Mesothelial cell of epicardium (in vitro differentiated cells): ENCODE data around the gene GRAMD4. TPM values are rescaled to one million over a fixed set of nuclear protein-coding genes. Genes with fewer than 3 reads are reported as not detected.

Experiments used
- DNase-seq, 2 experiments: peaks; one replicate each; pipeline ENCODE4 v3.0.0; 2021; ENCODE audit warnings: low spot score in 2 of 2; ENCODE audit not compliant: unreplicated experiment in 2 of 2
- H3K27ac Mint-ChIP-seq: 2 replicates; pipeline ENCODE4 v1.8.0; 2021; ENCODE audit warnings: mixed read lengths
- H3K27me3 Mint-ChIP-seq: 2 replicates; pipeline ENCODE4 v1.8.0; 2021; ENCODE audit warnings: low read depth, mixed read lengths
- H3K36me3 Mint-ChIP-seq: 2 replicates; pipeline ENCODE4 v1.8.0; 2021; ENCODE audit warnings: mixed read lengths
- H3K4me1 Mint-ChIP-seq: 2 replicates; pipeline ENCODE4 v1.8.0; 2021; ENCODE audit warnings: mixed read lengths
- H3K4me3 Mint-ChIP-seq: 2 replicates; pipeline ENCODE4 v1.8.0; 2021; ENCODE audit warnings: mild to moderate bottlenecking, moderate library complexity, mixed read lengths
- H3K9me3 Mint-ChIP-seq: 2 replicates; pipeline ENCODE4 v1.8.0; 2021; ENCODE audit warnings: mixed read lengths
- total RNA-seq: library from RNA; stranded (reverse); gene quantifications from 3 replicates; pipeline ENCODE4 v1.2.1, GENCODE V29; 2021
- TF ChIP-seq, protein P1 (sequence below): fragments of 200-600 bp; sonication (generic); IDR thresholded peaks from one replicate; pipeline ENCODE4 v1.5.0; 2021; ENCODE audit warnings: antibody characterized with exemption; ENCODE audit not compliant: unreplicated experiment

The GRAMD4 gene
- total RNA-seq, 1 donor from 2014 or later, result 58.3 TPM

DNA sequence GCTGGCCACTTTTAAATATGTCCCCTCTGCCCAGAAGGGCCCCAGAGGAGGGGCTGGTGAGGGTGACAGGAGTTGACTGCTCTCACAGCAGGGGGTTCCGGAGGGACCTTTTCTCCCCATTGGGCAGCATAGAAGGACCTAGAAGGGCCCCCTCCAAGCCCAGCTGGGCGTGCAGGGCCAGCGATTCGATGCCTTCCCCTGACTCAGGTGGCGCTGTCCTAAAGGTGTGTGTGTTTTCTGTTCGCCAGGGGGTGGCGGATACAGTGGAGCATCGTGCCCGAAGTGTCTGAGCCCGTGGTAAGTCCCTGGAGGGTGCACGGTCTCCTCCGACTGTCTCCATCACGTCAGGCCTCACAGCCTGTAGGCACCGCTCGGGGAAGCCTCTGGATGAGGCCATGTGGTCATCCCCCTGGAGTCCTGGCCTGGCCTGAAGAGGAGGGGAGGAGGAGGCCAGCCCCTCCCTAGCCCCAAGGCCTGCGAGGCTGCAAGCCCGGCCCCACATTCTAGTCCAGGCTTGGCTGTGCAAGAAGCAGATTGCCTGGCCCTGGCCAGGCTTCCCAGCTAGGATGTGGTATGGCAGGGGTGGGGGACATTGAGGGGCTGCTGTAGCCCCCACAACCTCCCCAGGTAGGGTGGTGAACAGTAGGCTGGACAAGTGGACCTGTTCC lies 46.5 kb downstream of the GRAMD4 start:
- Mint-ChIP-seq H3K36me3 (peaks cover 8% of the 10 kb centered on the region), H3K9me3 (no peaks in the 10 kb centered on the region), H3K27ac (no peak overlapping the region), H3K27me3 (no peaks in the 10 kb centered on the region), H3K4me3 (no peak overlapping the region), H3K4me1 (peaks cover 5% of the 10 kb centered on the region)
- no peak for DNase-seq
- TF ChIP-seq, protein P1, sequence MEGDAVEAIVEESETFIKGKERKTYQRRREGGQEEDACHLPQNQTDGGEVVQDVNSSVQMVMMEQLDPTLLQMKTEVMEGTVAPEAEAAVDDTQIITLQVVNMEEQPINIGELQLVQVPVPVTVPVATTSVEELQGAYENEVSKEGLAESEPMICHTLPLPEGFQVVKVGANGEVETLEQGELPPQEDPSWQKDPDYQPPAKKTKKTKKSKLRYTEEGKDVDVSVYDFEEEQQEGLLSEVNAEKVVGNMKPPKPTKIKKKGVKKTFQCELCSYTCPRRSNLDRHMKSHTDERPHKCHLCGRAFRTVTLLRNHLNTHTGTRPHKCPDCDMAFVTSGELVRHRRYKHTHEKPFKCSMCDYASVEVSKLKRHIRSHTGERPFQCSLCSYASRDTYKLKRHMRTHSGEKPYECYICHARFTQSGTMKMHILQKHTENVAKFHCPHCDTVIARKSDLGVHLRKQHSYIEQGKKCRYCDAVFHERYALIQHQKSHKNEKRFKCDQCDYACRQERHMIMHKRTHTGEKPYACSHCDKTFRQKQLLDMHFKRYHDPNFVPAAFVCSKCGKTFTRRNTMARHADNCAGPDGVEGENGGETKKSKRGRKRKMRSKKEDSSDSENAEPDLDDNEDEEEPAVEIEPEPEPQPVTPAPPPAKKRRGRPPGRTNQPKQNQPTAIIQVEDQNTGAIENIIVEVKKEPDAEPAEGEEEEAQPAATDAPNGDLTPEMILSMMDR, result no peak

DNA sequence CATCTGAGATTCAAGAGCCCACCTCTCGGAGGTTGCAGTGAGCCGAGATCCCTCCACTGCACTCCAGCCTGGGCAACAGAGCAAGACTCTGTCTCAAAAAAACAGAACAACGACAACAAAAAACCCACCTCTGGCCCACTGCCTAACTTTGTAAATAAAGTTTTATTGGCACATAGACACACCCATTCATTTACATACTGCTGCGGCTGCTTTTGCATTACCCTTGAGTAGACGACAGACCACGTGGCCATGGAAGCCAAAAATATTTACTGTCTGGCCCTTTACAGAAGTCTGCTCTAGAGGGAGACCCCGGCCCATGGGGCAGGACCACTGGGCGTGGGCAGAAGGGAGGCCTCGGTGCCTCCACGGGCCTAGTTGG lies 47.0 kb downstream of the GRAMD4 start:
- TF ChIP-seq, protein P1, result no peak
- Mint-ChIP-seq H3K36me3 (peaks cover 8% of the 10 kb centered on the region), H3K9me3 (no peaks in the 10 kb centered on the region), H3K27ac (no peak overlapping the region), H3K4me3 (no peak overlapping the region), H3K4me1 (peaks cover 3% of the 10 kb centered on the region), H3K27me3 (no peaks in the 10 kb centered on the region)
- DNase-seq, result no peak

DNA sequence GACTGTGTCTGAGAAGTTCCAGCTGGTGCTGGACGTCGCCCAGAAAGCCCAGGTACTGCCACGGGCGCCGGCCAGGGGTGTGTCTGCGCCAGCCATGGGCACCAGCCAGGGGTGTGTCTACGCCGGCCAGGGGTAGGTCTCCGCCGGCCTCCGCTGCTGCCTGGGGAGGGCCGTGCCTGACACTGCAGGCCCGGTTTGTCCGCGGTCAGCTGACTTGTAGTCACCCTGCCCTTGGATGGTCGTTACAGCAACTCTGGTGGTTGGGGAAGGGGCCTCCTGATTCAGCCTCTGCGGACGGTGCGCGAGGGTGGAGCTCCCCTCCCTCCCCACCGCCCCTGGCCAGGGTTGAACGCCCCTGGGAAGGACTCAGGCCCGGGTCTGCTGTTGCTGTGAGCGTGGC lies 47.9 kb downstream of the GRAMD4 start:
- Mint-ChIP-seq H3K4me3 (no peak overlapping the region), H3K4me1 (no peaks in the 10 kb centered on the region), H3K27me3 (no peaks in the 10 kb centered on the region), H3K9me3 (no peaks in the 10 kb centered on the region), H3K36me3 (peaks cover 8% of the 10 kb centered on the region), H3K27ac (no peak overlapping the region)
- DNase-seq, result no peak
- TF ChIP-seq, protein P1, result no peak

DNA sequence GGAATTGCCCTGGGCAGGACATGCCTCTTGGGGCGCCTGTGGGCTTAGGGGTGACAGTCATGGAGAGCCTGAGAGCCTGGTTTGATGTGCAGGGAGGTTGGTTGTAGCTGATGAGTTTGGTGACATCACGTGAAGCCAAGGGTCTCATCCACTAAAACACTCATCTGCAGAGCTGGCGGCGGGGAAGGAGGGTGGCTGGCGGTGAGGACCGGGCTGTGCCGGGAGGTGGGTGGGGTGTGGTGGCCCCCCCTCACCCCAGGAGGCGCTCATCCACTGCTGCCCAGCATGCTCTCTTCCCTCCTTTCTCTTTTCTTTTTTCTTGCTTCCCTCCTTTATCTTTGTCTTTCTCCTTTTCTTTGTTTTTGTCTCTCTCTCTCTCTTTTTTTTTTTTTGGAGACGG lies 49.0 kb downstream of the GRAMD4 start:
- TF ChIP-seq, protein P1, result no peak
- Mint-ChIP-seq H3K4me3 (no peak overlapping the region), H3K9me3 (no peaks in the 10 kb centered on the region), H3K27me3 (no peaks in the 10 kb centered on the region), H3K36me3 (peaks cover 8% of the 10 kb centered on the region), H3K4me1 (no peaks in the 10 kb centered on the region), H3K27ac (no peak overlapping the region)
- DNase-seq, result no peak

DNA sequence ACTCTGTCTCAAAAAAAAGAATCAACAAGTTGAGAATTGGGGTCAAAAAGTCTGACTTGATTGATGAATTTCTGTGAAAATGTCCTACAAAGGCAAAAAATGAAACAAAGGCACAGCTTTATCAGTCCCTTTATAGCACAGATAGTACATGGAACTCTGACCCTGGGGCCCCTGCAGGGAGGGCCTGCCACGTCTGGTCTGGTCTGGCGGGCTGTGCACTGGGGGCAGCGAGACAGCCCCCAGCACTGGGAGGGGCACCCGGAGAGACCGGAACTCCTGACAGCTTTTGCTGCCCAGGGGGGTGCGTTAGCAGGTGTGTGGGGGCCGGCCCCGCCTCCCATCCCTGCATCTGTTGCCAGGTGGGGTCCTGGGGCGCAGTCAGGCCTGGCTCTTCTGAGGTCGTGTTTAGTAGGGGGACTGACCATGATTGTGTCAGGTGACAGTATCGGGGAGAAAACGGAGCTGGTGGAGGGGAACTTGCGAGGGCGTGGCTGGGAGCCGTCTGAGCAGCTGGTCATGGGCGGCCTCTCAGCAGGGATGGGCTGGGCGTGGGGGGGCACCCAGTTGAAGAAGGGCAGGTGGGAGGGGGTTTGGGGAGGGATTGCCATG lies 51.7 kb downstream of the GRAMD4 start:
- Mint-ChIP-seq H3K27ac (no peak overlapping the region), H3K9me3 (no peaks in the 10 kb centered on the region), H3K4me3 (no peak overlapping the region), H3K27me3 (no peaks in the 10 kb centered on the region), H3K36me3 (peaks cover 8% of the 10 kb centered on the region), H3K4me1 (no peaks in the 10 kb centered on the region)
- TF ChIP-seq, protein P1, result no peak
- DNase-seq, result no peak

DNA sequence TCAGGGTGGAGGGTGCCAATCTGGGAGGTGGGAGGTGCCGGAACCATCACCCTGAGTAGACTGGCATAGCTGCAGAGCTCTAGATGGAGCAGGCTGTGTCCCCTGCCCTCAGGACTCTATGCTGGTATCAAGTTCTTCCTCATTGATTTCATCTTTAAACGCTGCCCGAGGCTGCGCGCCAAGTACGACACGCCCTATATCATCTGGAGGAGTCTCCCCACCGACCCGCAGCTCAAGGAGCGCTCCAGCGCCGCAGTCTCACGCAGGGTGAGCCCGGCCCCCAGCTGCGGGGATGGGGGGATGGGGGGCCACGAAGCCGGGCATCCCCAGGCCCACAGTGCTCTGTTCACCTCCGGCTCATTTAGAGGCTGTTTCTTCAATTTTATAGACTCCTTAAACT lies 52.5 kb downstream of the GRAMD4 start:
- peaks cover 8% of the 10 kb centered on the region for H3K36me3 Mint-ChIP-seq
- no peak for DNase-seq
- H3K9me3 Mint-ChIP-seq, result no peaks in the 10 kb centered on the region
- H3K4me3 Mint-ChIP-seq, result no peak overlapping the region
- H3K4me1 Mint-ChIP-seq, result no peaks in the 10 kb centered on the region
- no peaks in the 10 kb centered on the region for H3K27me3 Mint-ChIP-seq
- H3K27ac Mint-ChIP-seq, result no peak overlapping the region
- TF ChIP-seq, protein P1, result no peak
